Measurements from ENCODE around the gene TMEM59L. TPM values are rescaled to one million over a fixed set of nuclear protein-coding genes. Genes with fewer than 3 reads are reported as not detected.

Gene TMEM59L
- total and polyA plus RNA-seq, 2 of the 13 experiments (the other 11 are each of a cell fraction or from before 2014, with no cell fraction given) = 0.97 to 5.5 TPM

- TF ChIP-seq, protein P1, sequence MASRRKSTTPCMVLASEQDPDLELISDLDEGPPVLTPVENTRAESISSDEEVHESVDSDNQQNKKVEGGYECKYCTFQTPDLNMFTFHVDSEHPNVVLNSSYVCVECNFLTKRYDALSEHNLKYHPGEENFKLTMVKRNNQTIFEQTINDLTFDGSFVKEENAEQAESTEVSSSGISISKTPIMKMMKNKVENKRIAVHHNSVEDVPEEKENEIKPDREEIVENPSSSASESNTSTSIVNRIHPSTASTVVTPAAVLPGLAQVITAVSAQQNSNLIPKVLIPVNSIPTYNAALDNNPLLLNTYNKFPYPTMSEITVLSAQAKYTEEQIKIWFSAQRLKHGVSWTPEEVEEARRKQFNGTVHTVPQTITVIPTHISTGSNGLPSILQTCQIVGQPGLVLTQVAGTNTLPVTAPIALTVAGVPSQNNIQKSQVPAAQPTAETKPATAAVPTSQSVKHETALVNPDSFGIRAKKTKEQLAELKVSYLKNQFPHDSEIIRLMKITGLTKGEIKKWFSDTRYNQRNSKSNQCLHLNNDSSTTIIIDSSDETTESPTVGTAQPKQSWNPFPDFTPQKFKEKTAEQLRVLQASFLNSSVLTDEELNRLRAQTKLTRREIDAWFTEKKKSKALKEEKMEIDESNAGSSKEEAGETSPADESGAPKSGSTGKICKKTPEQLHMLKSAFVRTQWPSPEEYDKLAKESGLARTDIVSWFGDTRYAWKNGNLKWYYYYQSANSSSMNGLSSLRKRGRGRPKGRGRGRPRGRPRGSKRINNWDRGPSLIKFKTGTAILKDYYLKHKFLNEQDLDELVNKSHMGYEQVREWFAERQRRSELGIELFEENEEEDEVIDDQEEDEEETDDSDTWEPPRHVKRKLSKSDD (CRISPR knock-in tag; IDR thresholded peaks at IDR 0.05; ENCODE audit: low read depth) = no peak
- no peak for TF ChIP-seq ZNF7 (CRISPR knock-in tag; IDR thresholded peaks at IDR 0.05)
- no peak for TF ChIP-seq KLF11 (CRISPR knock-in tag; IDR thresholded peaks at IDR 0.05)
- no peak for TF ChIP-seq MXD1 (CRISPR knock-in tag; IDR thresholded peaks at IDR 0.05)
- TF ChIP-seq ELF1 (CRISPR knock-in tag; IDR thresholded peaks at IDR 0.05) = no peak
- no peak for TF ChIP-seq ZNF256 (CRISPR knock-in tag; conservative IDR thresholded peaks at IDR 0.05)
- TF ChIP-seq SOX5 (CRISPR knock-in tag; IDR thresholded peaks at IDR 0.05; ENCODE audit: borderline replicate concordance) = no peak
- no peak; the same call in 1 of the 2 replicates for TF ChIP-seq TAF1 (CRISPR knock-in tag; IDR thresholded peaks at IDR 0.05)
- no peak for TF ChIP-seq ZNF781 (CRISPR knock-in tag; IDR thresholded peaks at IDR 0.05; ENCODE audit: borderline replicate concordance, not compliant biosample characterization)
- no peak for TF ChIP-seq ZBTB21 (CRISPR knock-in tag; IDR thresholded peaks at IDR 0.05)
- TF ChIP-seq SMAD9 (CRISPR knock-in tag; IDR thresholded peaks at IDR 0.05) = no peak
- TF ChIP-seq THAP9 (CRISPR knock-in tag; IDR thresholded peaks at IDR 0.05; ENCODE audit: borderline replicate concordance) = no peak
- no peak for TF ChIP-seq ELF4 (CRISPR knock-in tag; IDR thresholded peaks at IDR 0.05; ENCODE audit: borderline replicate concordance)
- no peak for TF ChIP-seq FOXA3 (CRISPR knock-in tag; IDR thresholded peaks at IDR 0.05)
- TF ChIP-seq HNF4G (IDR thresholded peaks at IDR 0.05; ENCODE audit: borderline replicate concordance, low read depth, low read length) = no peak
- TF ChIP-seq HNF4G (CRISPR knock-in tag; IDR thresholded peaks at IDR 0.05; ENCODE audit: borderline replicate concordance, low read depth) = no peak
- TF ChIP-seq RNF2 (conservative IDR thresholded peaks at IDR 0.05; ENCODE audit: low read depth) = no peak
- no peak for TF ChIP-seq NONO (IDR thresholded peaks at IDR 0.05)
- TF ChIP-seq NONO (CRISPR knock-in tag; conservative IDR thresholded peaks at IDR 0.05) = peak; percentile 45; the same call in 1 of the 2 replicates
- TF ChIP-seq, protein P2, sequence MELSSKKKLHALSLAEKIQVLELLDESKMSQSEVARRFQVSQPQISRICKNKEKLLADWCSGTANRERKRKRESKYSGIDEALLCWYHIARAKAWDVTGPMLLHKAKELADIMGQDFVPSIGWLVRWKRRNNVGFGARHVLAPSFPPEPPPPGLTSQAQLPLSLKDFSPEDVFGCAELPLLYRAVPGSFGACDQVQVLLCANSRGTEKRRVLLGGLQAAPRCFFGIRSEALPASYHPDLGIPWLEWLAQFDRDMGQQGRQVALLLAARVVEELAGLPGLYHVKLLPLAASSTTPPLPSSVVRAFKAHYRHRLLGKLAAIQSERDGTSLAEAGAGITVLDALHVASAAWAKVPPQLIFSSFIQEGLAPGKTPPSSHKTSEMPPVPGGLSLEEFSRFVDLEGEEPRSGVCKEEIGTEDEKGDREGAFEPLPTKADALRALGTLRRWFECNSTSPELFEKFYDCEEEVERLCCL (CRISPR knock-in tag; IDR thresholded peaks at IDR 0.05; ENCODE audit: borderline replicate concordance) = no peak
- TF ChIP-seq MED1 (CRISPR knock-in tag; IDR thresholded peaks at IDR 0.05) = no peak
- no peak for TF ChIP-seq SALL2 (CRISPR knock-in tag; IDR thresholded peaks at IDR 0.05)
These were observed 22.1 kb upstream of the TMEM59L start (continued) for GRCh38 chr19:18590273-18591272.
